ENCODE measurements around the gene LDAH.
A peak's percentile ranks its signal among the peaks of the same experiment; 100 is the strongest.

Gene LDAH

DNA sequence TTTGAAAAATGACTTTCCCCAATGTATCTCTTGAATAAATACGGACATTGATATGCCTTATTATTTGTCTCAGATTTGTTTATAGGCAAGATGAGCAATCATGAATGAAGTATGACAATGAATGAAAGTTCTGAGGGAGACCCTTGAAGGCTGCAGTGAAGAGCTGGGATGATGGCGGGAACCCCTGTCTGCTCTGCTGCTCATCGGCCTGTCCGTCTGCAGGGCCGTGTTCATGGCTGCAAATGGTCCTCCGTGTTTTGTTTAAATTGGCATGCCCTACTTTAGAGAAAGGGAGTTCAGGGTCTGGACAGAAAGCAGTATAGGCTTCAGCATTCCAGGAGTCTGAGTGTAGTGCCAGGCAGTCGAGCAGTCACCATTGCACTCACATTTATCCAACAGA, 170.8 kb downstream of the LDAH start:
- DNase-seq (ENCODE audit: low spot score), result no peak

DNA sequence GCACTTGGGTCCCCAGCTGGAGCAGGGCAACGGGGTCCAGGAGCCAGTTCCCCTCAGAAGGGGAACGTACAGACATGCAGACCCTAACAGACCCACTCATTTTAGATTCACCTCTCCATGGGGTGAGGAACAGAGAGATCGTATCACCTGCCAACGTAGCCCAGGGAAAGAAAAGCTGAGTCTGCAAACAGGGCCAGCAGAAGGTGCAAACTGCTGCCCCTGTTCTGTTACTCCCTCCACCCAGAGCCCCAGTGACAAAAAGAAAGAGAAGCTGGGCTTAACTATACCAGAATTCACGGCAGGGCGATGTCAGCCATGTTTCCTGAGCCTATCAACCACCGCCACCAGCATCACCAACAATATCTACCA, 171.2 kb downstream of the LDAH start:
- no peak for DNase-seq (ENCODE audit: low spot score)

DNA sequence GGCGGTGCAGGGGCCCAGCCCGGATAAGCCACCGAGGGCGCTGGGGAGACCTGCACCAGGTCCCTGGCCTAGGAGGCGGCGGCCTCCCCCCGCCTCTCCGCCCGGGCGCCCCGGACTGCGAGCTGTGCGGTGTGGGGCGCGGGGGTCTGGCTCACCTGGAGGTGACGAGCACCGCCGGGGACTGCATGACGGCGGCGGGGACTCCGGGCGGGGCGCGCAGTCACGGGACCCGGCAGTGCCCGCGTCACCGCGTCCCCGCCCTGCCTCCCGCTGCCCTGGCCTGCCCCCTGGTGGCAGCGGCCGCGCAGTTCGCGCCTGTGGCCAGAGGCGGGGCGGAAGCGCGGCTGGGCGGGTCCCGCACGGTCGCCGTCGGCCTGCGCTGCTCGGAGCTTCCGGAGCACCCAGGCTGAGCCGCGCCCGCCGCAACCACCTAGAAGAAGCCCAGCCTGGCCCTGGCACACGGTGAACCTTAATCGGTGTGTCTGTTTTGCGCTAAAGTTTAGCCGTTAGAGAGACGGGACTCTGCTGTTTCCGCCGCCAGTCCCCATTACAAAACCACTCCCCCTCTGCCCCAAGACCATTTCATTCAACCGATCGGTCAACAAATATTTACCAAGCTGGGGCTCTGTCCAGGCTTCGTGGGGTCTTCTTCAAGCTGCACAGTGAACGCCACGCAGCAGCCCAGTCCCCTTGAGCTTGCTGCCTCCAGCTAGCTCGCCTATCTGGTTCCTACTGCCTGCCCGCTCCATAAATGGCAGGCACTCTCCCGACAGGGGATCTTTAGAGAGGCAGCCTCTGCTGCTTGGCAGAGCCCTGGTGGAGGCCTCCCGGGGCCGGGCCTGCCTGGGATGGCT, 171.8 kb downstream of the LDAH start, which contains the start of gene HS1BP3:
Gene HS1BP3, minus strand, starts transcription at position 222 of the 854 bp plus-strand sequence. Its CDS starts 35 bp downstream, at position 187.
- peak; percentile 86 for DNase-seq (ENCODE audit: low spot score)

DNA sequence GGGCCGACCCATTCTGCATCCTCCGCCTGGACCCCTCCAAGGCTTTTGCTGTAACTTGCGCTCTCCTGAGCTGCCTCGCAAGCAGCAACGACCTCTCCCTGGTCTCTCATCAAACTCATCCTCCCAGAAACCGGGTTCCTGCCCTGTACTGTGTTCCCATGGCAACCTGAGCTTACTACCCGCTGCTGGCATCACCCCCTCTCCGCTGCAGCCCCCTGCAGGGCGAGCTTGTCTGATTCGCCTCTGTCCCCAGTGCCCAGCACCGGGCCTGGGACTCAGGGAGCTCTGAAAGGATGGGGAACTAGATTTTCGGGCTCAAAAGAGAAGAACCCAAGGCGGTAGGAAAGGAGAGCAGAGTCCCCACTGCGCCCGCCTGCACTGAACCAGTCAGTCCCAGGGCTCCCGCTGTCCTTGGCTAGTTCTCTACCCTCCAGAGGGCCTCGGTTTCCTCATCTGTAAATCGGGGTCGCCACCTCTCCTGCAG, 172.5 kb downstream of the LDAH start:
- peak; percentile 32 for DNase-seq (ENCODE audit: low spot score)

DNA sequence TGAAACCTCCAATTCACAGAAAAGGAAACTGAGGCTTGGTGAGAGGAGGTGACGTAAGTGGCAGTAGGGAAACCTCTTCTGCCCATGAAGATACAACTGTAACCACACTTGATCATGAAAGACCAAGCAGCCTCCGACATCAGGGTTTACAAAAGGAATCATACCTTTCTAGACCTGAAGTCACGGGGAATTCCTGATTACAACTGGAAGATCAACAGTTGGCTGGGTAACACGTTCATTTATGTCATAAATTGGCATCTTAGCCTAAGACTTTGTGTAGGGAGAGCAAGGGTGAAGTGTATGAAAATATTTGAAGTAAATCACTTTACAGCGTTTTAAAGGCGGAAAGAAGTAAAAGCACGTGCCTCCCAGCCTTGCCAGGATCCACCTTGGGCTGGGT, 172.9 kb downstream of the LDAH start:
- DNase-seq (ENCODE audit: low spot score), result no peak

DNA sequence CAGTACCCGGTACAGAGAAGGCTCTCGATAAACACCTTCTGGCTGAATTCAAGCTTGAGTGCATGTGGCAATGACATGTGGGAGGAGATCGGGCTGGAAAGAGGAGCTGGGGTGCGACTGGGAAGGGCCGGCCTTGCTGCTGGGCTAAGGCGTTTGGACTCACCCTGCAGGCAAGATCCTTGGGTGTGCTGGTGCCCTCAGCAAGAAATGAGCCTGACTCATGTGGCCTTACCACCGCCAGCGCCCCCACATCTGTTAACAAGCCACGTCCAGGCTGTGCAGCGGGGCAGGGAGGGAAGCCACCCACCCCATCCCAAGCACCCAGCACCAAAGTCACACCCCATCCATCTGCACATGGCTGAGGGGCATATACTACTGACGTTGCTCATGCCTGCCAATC, 173.3 kb downstream of the LDAH start:
- DNase-seq (ENCODE audit: low spot score), result no peak

DNA sequence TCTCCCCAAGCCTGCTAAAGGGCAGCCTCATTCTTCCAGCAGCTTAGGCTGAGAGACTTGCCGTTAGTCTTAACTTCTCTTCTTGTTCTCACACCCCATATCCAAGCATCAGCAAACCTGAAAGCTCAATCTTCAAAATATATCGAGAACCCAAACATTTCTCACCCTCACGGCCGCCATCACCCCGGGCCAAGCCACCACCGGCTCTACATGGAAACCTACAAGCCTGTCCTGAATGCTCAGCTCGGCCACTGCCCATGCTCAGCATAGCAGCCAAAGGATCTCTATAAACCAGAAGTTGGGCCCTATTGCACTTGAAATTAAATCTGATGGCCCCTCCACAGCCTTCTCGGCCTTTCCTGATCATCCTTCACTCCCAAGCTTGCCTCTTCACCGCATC, 174.1 kb downstream of the LDAH start:
- no peak for DNase-seq (ENCODE audit: low spot score)

DNA sequence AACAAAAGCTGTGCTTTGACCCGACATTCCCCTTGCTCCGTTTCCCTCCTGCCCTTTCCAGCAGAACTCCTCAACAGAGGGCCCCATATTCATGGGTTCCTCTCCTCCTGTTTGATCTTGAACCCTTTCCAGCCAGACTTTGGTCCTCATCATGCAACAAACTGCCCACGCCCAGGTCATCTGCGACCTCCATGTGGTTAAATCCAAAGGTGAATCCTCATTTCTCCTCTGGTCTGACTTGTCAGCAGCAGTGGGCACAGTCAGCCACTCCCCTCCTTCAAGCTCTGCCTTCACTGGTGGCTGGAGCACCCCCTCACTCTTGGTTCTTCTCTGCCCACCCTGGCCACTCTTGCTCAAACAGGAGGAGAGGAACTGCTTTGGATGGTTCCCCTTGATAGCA, 174.7 kb downstream of the LDAH start:
- no peak for DNase-seq (ENCODE audit: low spot score)

DNA sequence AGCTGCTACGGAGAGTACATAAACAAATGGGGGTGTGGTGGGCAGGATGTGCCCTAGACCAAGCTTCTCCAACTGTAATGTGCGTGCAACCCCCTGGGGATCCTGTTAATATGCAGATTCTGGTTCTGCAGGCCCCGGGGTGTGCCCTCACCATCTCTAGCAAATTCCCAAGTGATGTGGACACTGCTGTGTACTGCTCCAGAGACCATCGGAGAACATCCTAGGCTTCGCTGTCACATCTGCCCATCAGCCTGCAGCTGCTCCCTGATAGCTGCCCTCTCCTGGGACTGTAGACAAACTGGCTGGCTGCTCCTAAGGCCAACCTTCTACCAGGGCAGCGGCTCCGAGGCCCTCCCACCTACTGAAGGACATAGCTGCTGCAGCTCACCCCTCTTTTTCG, 175.2 kb downstream of the LDAH start:
- DNase-seq (ENCODE audit: low spot score), result no peak

DNA sequence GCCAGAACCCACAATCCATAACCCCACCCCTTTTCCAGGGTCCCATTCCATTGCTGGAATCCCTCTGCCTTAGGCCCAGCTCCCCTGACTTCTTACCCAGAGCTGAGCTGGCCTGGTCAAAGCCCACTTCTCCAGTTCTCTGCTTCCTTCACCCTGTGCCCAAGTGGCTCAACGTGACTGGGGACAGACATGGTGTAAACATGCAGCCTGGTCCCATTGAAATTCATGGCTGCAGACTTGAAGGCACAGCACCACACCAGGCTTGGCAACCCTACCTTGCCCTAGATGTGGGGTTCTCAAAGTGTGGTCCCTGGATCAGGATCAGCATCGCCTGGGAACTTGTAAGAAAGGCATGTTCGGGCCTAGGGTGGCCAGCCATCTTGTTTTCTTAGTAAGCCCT, 175.7 kb downstream of the LDAH start:
- DNase-seq (ENCODE audit: low spot score), result no peak

DNA sequence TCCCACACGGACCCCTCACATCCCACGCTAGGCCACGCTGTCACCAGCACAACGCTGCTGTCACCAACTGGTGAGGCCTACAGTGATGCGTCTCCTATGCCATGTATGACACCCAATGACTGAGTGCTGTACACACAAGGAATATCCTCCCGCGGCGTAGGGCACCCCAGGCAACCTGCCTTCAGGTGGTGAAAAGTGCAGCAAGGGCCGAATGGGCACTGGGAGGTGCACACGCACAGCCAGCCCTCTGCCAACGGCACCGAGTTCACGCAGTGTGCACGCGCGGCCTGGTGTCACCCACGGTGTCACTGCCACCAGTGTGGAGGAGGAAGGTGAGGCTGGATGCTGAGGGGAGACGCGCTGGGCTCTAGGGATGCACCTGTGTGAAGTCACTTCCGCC, 176.5 kb downstream of the LDAH start:
- DNase-seq (ENCODE audit: low spot score), result no peak

DNA sequence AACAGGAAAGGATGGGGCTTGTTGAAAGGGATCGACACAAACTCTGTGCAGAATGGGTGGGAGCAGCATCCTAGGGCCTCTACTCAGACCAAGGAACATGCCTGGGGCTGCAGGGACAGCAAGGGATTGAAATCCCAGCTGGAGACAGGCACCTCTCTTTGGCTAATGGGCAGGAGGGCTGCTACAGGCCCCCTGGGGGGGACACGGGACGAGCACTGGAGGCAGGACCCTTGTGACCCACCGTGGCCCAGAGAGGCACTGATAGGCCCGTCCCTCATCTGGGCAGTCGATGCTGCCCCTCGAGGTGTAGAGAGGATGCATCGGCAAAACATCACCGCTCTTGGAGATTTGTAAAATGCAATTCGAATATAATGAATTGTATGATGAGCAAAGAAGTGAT, 177.1 kb downstream of the LDAH start:
- no peak for DNase-seq (ENCODE audit: low spot score)

DNA sequence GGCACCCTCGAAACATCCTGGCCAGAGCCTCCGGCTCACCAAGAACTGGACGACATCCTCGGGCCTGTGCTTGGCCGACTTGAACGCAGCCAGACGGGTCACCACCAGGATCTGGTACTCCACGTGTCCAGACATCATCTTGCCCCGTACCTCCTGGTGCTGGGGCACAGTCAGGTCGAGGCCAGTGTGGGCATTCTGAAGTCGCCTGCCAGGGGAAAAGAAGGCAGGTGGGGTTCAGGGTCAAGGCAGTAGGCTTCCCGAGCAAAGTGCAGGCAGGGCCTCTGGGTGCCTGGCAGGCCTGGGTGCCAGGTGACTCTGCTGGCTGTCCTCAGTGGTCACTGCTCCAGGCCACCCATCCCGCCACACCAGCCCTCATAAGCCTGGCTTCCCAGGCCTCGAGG, 177.6 kb downstream of the LDAH start:
- no peak for DNase-seq (ENCODE audit: low spot score)

DNA sequence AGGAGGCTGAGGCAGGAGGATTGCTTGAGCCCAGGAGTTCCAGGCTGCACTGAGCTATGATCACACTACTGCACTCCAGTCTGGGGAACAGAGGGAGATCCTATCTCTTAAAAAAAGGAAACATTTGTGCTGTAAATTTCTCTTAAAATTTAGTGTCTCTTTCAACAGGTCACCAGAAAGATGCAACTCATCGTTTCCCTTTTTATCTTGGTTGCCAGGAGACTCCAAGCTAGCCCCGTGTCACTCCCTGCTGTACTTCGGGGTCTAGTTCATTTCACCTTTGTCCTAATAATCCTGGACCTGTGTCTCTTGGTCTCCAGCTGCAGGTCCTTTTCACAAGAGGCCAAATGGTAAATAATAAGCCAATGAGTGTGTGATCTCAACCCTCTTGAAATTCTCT, 179.1 kb downstream of the LDAH start:
- DNase-seq (ENCODE audit: low spot score), result no peak

DNA sequence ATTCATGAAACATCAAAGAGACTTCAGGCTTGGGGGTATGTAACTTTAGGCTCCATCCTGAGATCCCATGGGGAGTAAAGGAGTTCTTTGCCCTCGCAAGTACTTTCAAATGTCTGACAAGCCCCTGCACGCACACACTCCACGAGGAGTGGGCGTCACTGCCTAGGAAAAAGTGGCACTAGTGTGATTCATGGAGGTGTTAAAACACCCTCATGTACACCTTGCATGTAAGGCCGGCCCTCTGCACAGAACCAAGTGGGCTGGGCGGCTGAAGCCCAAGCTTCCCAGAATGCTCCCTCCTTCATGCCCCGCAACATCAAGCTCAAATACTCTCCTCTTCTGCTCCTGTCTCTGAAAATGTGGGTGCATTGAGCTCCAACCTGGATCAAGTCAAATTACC, 179.8 kb downstream of the LDAH start:
- no peak for DNase-seq (ENCODE audit: low spot score)

DNA sequence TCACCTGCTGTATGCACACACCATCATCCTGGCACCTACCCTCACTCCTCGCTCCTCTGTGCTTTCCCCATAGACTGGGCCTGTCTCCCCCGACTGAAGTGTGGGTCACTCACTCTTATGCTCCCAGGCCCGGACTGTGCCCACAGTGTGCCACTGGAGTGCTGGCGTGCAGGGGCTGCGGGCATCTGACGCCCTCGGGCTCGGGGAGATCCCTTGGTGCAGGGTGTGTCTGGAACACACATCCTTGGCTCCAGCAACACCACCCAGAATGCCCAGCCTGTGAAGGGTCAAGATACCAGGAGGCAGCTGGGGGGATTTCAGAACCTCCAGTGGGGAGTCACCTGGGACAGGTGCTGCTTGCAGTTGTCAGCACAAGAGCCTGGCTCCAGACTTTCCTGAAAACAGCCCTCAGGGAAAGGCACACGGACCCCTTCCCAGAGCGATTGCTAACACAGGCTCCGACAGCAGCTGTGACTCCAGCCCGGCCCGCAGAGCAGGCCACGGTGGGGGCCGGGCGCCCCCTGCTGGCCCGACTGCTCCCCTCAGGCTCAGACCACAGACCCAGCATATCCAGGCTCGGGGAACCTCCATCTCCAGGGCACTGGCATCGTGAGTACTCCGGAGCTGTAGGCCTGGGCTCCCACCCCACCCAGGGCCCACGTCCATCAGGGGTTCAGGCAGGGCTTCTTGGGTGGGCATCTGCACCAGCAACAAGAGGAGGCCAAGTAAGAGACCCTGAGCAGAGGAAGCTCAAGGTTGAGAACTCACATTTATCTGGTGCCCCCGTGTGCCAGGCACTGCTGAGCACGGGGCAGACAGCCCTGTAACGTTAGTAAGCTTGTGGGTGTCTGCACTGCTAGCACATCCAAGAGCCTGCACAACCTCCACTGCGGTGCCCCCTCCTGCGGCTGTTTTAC, 180.6 kb downstream of the LDAH start:
- peak; percentile 73 for DNase-seq (ENCODE audit: low spot score)

DNA sequence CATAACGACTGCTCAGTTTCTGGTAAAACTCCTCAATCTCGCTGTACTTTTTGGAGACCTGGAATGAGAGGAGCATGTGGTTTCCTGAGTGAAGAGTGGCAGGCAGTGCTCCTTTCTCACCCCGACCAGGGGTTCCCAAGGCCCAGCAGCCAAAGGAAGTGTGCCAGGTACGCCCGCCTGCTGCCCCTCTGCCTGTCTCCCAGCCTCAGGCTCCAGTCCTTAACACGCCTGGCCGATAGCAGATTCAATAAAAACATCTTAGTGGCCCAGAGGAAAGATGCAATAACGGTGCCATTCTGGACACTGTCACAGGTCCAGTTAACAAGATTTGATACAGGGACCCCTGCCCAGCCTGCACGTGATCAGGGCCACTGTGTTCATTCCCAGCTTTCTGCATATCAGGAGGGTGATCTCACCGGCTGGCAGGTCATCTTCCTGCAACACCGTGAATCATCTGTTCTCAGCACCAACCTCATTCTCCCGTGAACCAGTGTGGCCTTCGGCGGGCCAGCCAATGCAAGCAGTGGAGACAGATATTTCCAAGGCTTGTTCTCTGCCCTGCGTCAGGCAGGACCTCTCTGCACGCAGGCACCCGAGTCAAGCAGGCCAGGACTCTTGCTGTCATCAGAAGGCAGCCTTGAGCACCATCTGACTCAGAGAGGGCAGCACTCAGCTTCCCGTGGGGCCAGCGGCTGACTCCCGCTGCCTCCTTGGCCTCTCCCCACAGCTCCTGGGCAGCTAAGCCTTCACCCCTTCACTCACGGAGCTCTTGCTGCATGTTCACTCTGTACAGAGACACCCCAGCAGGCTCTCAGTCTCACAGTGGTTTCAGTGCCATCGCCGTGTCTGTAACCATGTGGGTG, 181.5 kb downstream of the LDAH start:
- no peak for DNase-seq (ENCODE audit: low spot score)

DNA sequence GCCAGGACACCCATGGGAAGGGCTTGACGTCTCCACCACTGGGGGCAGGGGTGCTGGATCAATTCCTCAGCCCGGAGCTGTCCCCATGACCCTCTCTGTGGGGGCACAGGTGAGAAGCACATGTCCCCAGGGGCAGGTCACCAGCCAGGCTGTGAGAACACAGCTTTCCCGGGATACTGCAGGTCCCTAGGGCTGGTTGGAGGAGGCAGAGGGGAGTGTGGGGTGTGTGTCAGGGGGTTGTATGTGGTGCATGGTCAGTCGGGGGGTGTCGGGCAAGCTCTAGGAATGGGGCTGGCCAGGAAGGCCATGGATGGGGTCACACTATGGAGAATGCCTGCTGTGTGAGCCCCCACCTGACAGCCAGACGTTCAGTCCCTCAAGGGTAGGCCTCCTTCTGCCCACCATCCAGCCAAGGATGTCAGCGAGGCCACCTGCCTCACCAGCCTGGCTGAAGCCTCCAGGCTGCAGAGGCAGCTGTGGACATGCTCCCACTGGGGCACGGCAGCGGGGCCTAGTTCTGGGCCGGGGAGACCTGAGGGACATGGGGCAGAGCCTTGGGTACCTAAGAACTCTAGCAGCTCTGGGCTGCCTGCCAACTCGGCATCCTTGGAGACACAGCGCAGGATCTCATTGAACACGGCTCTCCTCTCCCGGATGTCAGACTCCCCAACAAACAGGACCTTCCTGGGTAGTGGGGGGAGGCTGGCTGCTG, 182.3 kb downstream of the LDAH start:
- DNase-seq (ENCODE audit: low spot score), result no peak

DNA sequence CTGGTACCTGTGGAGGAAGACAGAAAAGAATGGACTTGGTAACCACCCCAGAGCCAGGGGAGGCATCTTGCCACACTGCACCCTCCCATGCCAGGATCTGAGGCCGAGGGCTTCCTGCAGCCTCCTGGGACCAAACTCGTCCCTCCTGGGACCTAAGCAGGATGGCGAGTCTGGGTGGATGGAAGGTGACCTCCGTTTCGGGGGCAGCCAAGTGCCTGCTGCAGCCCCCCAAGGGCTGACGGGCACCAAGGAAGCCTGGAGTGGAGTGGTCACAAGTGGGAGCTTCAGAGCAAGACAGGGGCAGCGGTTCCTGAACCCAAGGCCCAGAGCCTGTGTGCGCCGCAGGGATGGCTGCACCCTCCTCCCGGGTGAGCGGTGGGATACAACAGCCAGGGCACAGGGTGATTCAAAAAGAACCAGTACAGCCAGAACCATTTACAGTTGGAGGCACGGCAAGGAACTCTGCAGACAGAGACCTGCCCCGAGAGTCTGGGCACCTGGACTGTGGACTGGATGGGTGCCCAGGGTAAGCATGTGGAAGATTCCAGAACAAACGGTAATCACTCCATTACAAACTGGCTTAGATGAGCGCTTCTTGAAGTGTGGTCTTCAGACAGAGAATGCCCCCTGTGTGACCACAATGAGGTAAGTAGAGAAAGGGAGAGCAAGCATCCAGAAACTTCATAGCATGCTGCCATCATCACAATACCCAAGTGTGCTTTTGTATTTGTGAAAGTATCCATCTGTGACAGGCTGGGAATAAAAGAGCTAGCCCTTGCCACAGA, 184.1 kb downstream of the LDAH start:
- no peak for DNase-seq (ENCODE audit: low spot score)

DNA sequence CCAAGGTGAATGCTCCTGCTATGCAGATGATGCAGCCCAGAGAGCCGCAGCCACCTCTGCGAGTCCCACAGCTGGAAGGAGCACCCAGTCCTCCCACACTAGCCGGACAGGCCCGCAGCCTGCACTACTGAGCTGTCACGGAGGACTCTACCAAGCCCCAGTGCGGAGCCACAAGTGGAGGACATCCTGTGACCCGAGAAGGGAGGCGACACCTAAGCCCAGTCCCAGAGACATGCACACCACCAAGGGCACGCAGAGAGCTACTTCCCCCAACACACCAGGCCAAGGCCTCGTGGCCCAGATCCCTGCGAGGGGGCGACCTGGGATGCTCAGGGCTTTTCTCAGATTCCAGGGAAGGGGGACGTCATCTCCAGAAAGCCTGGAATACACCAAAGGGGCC, 184.9 kb downstream of the LDAH start:
- no peak for DNase-seq (ENCODE audit: low spot score)

DNA sequence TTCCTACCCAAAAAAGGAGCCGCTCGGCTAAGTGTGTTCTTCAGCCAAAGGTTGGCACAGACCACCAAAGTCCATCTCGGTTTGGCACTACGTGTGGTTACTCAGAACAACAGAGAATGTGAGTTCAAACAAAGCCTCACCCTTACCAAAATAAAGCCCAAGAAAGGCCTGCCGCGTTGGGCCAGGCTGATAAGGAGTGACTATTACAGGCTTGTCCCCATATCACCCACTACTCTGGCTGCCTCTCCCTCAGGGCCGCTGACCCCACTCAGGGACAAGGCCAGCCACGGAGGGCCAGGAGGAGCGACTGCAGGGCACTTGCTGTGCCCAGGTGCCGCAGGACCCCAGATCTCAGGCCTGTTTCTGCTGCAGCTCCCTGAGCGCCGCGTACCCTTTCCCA, 185.8 kb downstream of the LDAH start:
- no peak for DNase-seq (ENCODE audit: low spot score)

Data from activated CD4-positive, alpha-beta T cell treated with anti-CD3 and anti-CD28 coated beads, Interleukin-2, Interleukin-4, amounts not matched to agents 100 ng/mL and 50 ng/mL, durations not matched to agents 16 hours and 8 hours (primary cell).